ENCODE results near the gene ATL3. TPM values are rescaled to one million over a fixed set of nuclear protein-coding genes. Genes with fewer than 3 reads are reported as not detected.
"Not testable (repeated sequence)": the region's sequence is repeated elsewhere in the genome, so short reads cannot be mapped to it uniquely, and the experiment has no call there.

ATL3 gene
- polyA plus RNA-seq (2013, experiment 1 of 2; ENCODE audit: insufficient read length), result 39.6 TPM
- 38.8 TPM for polyA plus RNA-seq (2013, experiment 2 of 2; ENCODE audit: insufficient read length)

- DNase-seq, result peak; percentile 97
Measured at GRCh38 chr11:63671322-63672155, at the start of gene ATL3. TSS of gene ATL3 (minus strand) at chr11:63671376. CDS start at chr11:63671335, 41 bp downstream.

- no peak for DNase-seq
Measured at GRCh38 chr11:63720611-63721010, 49.4 kb upstream of the ATL3 start.

GRCh38 chr11:63719987-63720386, 48.8 kb upstream of the ATL3 start:
- peak; percentile 32 for DNase-seq

- DNase-seq, result no peak
Measured at GRCh38 chr11:63719001-63719400, 47.8 kb upstream of the ATL3 start.

- no peak for DNase-seq
Measured at GRCh38 chr11:63716046-63716445, 44.9 kb upstream of the ATL3 start.

GRCh38 chr11:63713766-63714165, 42.6 kb upstream of the ATL3 start:
- no peak for DNase-seq

GRCh38 chr11:63711838-63712237, 40.7 kb upstream of the ATL3 start:
- no peak for DNase-seq

- DNase-seq, result peak; percentile 82
Measured at GRCh38 chr11:63710476-63711217, 39.5 kb upstream of the ATL3 start.

- DNase-seq, result no peak
Measured at GRCh38 chr11:63709336-63709884, 38.2 kb upstream of the ATL3 start.

- no peak for DNase-seq
Measured at GRCh38 chr11:63708764-63709163, 37.6 kb upstream of the ATL3 start.

GRCh38 chr11:63705526-63705925, 34.4 kb upstream of the ATL3 start:
- no peak for DNase-seq

GRCh38 chr11:63699896-63700295, 28.7 kb upstream of the ATL3 start:
- DNase-seq, result no peak

- DNase-seq, result no peak
Measured at GRCh38 chr11:63698976-63699733, 28.0 kb upstream of the ATL3 start.

- DNase-seq, result no peak
Measured at GRCh38 chr11:63694596-63694995, 23.4 kb upstream of the ATL3 start.

GRCh38 chr11:63687845-63688244, 16.7 kb upstream of the ATL3 start:
- DNase-seq, result no peak

GRCh38 chr11:63686926-63687325, 15.8 kb upstream of the ATL3 start:
- peak; percentile 54 for DNase-seq

GRCh38 chr11:63685158-63685721, 14.1 kb upstream of the ATL3 start:
- DNase-seq, result not testable (repeated sequence)

GRCh38 chr11:63683133-63683991, 12.2 kb upstream of the ATL3 start:
- DNase-seq, result no peak

GRCh38 chr11:63682066-63683021, 11.2 kb upstream of the ATL3 start:
- no peak for DNase-seq
